ENCODE measurements around the gene KRTAP3-2.

DNA sequence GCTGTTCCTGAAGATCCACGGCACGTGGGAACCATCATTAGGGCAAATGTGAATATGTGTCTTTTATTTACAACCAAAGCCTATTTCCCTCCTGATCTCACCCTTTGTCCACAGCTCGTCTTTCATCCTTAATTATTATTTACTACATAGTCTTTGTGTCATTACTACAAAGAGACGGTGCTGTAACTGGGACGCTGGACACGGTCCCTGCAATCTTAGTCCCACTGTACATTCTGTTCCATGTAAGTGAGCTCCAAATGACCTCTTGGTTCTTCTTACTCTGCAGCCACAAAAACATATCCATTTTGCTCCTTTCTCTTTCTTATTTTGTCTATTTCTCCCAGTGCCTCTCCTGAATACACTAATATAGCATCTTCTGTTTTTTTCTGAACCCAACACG is 49.5 kb downstream of the KRTAP3-2 start:
- TF ChIP-seq TEAD4 (IDR thresholded peaks at IDR 0.05): no peak
- TF ChIP-seq, protein P1, sequence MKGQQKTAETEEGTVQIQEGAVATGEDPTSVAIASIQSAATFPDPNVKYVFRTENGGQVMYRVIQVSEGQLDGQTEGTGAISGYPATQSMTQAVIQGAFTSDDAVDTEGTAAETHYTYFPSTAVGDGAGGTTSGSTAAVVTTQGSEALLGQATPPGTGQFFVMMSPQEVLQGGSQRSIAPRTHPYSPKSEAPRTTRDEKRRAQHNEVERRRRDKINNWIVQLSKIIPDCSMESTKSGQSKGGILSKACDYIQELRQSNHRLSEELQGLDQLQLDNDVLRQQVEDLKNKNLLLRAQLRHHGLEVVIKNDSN (IDR thresholded peaks at IDR 0.05): no peak
